Lung (tissue), 12 donors: ENCODE results near the gene MITD1. TPM values are rescaled to one million over a fixed set of nuclear protein-coding genes. Genes with fewer than 3 reads are reported as not detected.
A peak's percentile ranks its signal among the peaks of the same experiment; 100 is the strongest.

Source experiments
- ATAC-seq: fragments of 200-7000 bp; cut with Tn5 transposase; one replicate; pipeline ENCODE4 v1.9.1; 2020; ENCODE audit warnings: moderate number of reproducible peaks; ENCODE audit not compliant: insufficient read depth, low FRiP score
- DNase-seq, 3 donors: peaks; one replicate each; pipeline ENCODE4 v3.0.0-alpha.2; 2013 to 2017
- H3K27ac ChIP-seq, 2 donors: one replicate each; pipeline ENCODE4 v1.5.1; 2013; ENCODE audit warnings: mild to moderate bottlenecking in 2 of 2, moderate library complexity in 2 of 2, control low read depth in 1 of 2, inconsistent platforms in 1 of 2, low read depth in 1 of 2, low read length in 1 of 2
- H3K27me3 ChIP-seq, 3 donors: one replicate each; pipeline ENCODE4 v1.5.1; 2013; ENCODE audit warnings: low read length in 2 of 3; ENCODE audit not compliant: control insufficient read depth in 3 of 3, insufficient read depth in 3 of 3
- H3K36me3 ChIP-seq, 4 donors: one replicate each; pipeline ENCODE4 v1.5.1; 2013; ENCODE audit warnings: low read length in 4 of 4, mild to moderate bottlenecking in 1 of 4, moderate library complexity in 1 of 4; ENCODE audit not compliant: control insufficient read depth in 4 of 4, insufficient read depth in 4 of 4
- H3K4me1 ChIP-seq, 5 donors: one replicate each; pipeline ENCODE4 v1.5.1; 2013; ENCODE audit warnings: low read length in 5 of 5, mild to moderate bottlenecking in 2 of 5, moderate library complexity in 1 of 5; ENCODE audit not compliant: control insufficient read depth in 5 of 5, insufficient read depth in 5 of 5
- H3K4me3 ChIP-seq: one replicate; pipeline ENCODE4 v1.5.1; 2013; ENCODE audit warnings: mild to moderate bottlenecking, control low read depth, moderate library complexity
- H3K9ac ChIP-seq, 2 donors: one replicate each; pipeline ENCODE4 v1.5.1; 2013; ENCODE audit warnings: low read length in 2 of 2, control low read depth in 1 of 2; ENCODE audit not compliant: insufficient read depth in 1 of 2
- H3K9me3 ChIP-seq, 4 donors: one replicate each; pipeline ENCODE4 v1.5.1; 2013; ENCODE audit warnings: low read length in 3 of 4, mild to moderate bottlenecking in 1 of 4, moderate library complexity in 1 of 4; ENCODE audit not compliant: control insufficient read depth in 4 of 4, insufficient read depth in 3 of 4
- WGBS, 2 donors: extraction: QIAGEN DNeasy Blood & Tissue Kit; methylation state at CpG; one replicate each; pipeline ENCODE4 v1.1.7; 2013; 5-methylcytosine and 5-hydroxymethylcytosine counted together
- polyA plus RNA-seq, 2 donors: library from polyadenylated mRNA; stranded (reverse); fragments of 200-250 nt; gene quantifications; one replicate each; pipeline ENCODE4 v1.2.1, GENCODE V29; 2013
- total RNA-seq, 2 donors: library from RNA; depleted of rRNA in 1 of 2; stranded (reverse); fragments of >200 nt in 1 of 2; gene quantifications; one replicate each; pipeline ENCODE4 v1.2.1, GENCODE V29; 2014 to 2021
- TF ChIP-seq, protein P1 (sequence below): IDR thresholded peaks from 2 replicates; pipeline ENCODE4 v1.5.1; 2012; ENCODE audit warnings: mild to moderate bottlenecking; ENCODE audit errors: control extremely low read depth, extremely low read depth
- donor health status: control.
- donor health status: control.
- donor health status: Bipolar disorder and iron deficiency.
- donor health status: healthy.
- donor health status: DM: yes; HTN: yes; CAD: no.

The MITD1 gene
- total and polyA plus RNA-seq, 4 donors: 17.6 to 57.1 (median 34.6) TPM

DNA sequence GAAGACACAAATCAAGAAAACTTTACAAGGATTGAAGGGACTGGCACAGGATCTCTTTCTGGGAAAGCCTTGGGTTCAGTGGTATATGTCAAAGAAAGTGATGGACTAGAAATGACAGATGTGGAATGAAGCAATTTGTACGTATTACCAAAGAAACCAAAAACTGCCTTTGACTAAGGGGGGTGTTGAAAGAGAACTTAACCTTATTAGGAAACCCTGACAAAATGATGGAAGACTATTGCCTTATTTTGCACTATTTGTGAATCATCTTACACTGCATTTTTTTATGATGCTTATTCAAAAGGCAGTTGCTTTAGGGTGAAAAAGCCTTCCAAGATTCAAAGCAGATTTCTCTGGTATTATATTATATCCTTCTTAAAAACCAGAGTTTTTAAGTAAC, 30.2 kb downstream of the MITD1 start:
- ATAC-seq: no peak
- no peak overlapping the region for H3K27ac ChIP-seq

DNA sequence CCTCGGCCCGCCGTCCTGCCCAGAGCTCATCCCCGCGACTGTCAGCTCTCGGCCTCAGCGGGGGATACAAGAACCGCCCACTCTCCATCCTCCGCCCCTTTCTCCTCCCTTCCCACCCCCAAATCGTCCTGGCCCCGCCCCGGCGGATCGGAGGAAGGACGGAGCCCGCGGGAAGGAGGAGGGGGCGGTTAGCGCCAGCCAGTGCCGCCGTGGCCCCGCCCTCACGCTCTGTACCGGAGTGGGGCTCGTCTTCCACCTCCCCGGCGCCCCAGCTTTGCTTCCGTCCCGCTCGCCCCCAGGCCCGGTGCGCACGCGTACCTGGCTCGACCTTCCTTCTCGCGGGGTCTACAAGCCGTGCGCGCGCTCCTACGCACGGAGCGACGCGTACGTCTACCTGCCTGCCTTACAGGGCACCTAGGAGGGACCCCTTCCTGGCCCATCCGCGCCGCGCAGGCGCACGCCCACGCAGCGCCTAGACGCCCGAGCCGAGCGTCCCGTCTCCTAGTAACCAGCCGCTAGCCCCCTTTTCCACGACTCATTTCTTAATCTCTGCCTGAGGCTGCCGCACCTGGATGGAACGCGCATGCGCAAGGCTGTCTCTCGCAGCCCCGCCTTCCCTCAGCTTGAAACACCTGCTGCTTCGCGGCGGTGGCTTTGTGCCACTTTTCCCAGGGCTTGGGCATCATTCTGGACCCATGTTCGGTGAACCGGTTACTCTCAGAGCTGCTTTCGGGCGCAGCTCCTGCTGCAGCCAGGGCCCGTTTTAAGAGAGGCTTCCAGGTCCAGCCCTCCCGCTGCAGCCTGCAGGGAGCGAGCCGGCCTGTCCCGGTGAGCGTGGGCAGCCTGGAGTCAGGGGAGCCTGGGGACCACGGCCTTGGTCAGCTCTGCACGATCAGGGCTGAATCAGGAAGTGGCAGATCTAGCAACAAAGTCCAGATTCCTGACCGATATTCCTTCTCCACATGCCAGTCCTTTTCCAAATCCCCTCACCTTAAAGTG, 39.4 kb downstream of the MITD1 start, which contains the start of gene C2orf15:
C2orf15 (plus strand) TSS at position 598 of the 999 bp plus-strand sequence. CDS start 8,852 bp downstream, outside the sequence.
- WGBS, 2 donors: 0% methylated on average over 62 to 84 of the region's 84 CpGs
- H3K9me3 ChIP-seq: no peaks in the 10 kb centered on the region
- no peaks in the 10 kb centered on the region for H3K36me3 ChIP-seq
- H3K27ac ChIP-seq: peak within 1 kb of the TSS; percentile 68 to 88
- DNase-seq (peak; percentile 93 to 95 (median 93)), ATAC-seq (peak; percentile 93)
- peaks cover 0 to 6% (median 0%) of the 10 kb centered on the region in 5 donors for H3K4me1 ChIP-seq
- peak within 1 kb of the TSS; percentile 80 for H3K4me3 ChIP-seq
- TF ChIP-seq, protein P1, sequence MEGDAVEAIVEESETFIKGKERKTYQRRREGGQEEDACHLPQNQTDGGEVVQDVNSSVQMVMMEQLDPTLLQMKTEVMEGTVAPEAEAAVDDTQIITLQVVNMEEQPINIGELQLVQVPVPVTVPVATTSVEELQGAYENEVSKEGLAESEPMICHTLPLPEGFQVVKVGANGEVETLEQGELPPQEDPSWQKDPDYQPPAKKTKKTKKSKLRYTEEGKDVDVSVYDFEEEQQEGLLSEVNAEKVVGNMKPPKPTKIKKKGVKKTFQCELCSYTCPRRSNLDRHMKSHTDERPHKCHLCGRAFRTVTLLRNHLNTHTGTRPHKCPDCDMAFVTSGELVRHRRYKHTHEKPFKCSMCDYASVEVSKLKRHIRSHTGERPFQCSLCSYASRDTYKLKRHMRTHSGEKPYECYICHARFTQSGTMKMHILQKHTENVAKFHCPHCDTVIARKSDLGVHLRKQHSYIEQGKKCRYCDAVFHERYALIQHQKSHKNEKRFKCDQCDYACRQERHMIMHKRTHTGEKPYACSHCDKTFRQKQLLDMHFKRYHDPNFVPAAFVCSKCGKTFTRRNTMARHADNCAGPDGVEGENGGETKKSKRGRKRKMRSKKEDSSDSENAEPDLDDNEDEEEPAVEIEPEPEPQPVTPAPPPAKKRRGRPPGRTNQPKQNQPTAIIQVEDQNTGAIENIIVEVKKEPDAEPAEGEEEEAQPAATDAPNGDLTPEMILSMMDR: no peak
- H3K27me3 ChIP-seq: peaks cover 0 to 2% (median 0%) of the 10 kb centered on the region in 3 donors
- peak within 1 kb of the TSS; percentile 55 to 67 for H3K9ac ChIP-seq

More for the DNA sequence above, 30.2 kb downstream of the MITD1 start:
- no peak overlapping the region for H3K9ac ChIP-seq
- WGBS, 2 donors: 46 to 69% methylated on average over 1 of the region's 1 CpG
- no peaks in the 10 kb centered on the region for H3K9me3 ChIP-seq
- H3K36me3 ChIP-seq: peaks cover 0 to 2% (median 0%) of the 10 kb centered on the region in 4 donors
- H3K27me3 ChIP-seq: no peaks in the 10 kb centered on the region
- no peak for DNase-seq
- H3K4me3 ChIP-seq: no peak overlapping the region
- TF ChIP-seq, protein P1: no peak
- peaks cover 2 to 14% (median 4%) of the 10 kb centered on the region in 5 donors for H3K4me1 ChIP-seq

DNA sequence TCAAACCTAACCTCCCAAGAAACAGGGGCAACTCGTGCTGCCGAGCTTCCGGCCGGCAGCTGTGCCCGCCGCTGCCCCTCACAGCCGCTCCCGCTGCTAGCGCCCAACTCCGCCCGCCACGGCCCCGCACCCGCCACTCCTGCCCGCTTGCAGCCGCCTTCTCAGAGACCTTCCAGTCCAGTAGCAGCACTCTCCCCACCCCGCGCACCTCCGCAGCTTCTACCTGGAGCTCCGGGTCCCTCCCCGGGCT, 40.1 kb downstream of the MITD1 start:
- Histone ChIP-seq H3K36me3 (no peaks in the 10 kb centered on the region), H3K4me1 (peaks cover 0 to 6% (median 0%) of the 10 kb centered on the region in 5 donors), H3K27ac (peak overlapping the region; percentile 68 to 88), H3K4me3 (peak overlapping the region; percentile 80), H3K9me3 (no peaks in the 10 kb centered on the region), H3K9ac (peak overlapping the region; percentile 27 to 55), H3K27me3 (peaks cover 0 to 2% (median 0%) of the 10 kb centered on the region in 3 donors)
- DNase-seq (peak in 2 of 3 donors; percentile 58 to 64), ATAC-seq (peak; percentile 58)
- TF ChIP-seq, protein P1: no peak
- WGBS, 2 donors: 0% methylated on average over 19 to 21 of the region's 21 CpGs
